GM12878 (cell line): ENCODE data around the gene PHF21B. TPM values are rescaled to one million over a fixed set of nuclear protein-coding genes. Genes with fewer than 3 reads are reported as not detected.

Source experiments
- ATAC-seq: fragments of 200-7000 bp; cut with Tn5 transposase; 3 replicates; pipeline ENCODE4 v1.9.1; 2020; ENCODE audit warnings: mild to moderate bottlenecking, moderate library complexity
- BruUV-seq: library from RNA; stranded (reverse); fragments of 400-500 nt; replicated peaks from 2 replicates; lab custom pipeline; 2021; lab: Mats Ljungman, UMichigan
- CTCF ChIA-PET: fragments of 300-600 bp; sonication (Branson Sonifier 250); formaldehyde crosslinking; extraction: SDS; loops from one replicate; lab custom pipeline; 2021; ENCODE audit warnings: inconsistent platforms; lab: Yijun Ruan, JAX
- POLR2A ChIA-PET: fragments of 350-600 bp; formaldehyde crosslinking; extraction: SDS; loops from one replicate; lab custom pipeline; 2021; ENCODE audit warnings: inconsistent platforms; lab: Charles Lee
- RAD21 ChIA-PET: fragments of 300-600 bp; sonication (Branson Sonifier 250); formaldehyde crosslinking; loops from one replicate; lab custom pipeline; 2023; ENCODE audit warnings: antibody characterized with exemption; ENCODE audit not compliant: unreplicated experiment; lab: Charles Lee
- SMC1A ChIA-PET: fragments of 300-600 bp; sonication (Branson Sonifier 250); formaldehyde crosslinking; loops from one replicate; lab custom pipeline; 2023; ENCODE audit not compliant: unreplicated experiment, uncharacterized antibody; lab: Charles Lee
- DNase-seq: peaks from one replicate; pipeline ENCODE4 v3.0.0-alpha.2; 2011; ENCODE audit warnings: low read depth, low spot score
- FAIRE-seq: peaks from 3 replicates; lab custom pipeline; 2011; peaks lifted over from hg19 to GRCh38; lab: Jason Lieb, UNC
- H2AFZ ChIP-seq: 2 replicates; pipeline ENCODE4 v1.6.0; 2011; ENCODE audit warnings: low read depth, low read length, control low read depth; ENCODE audit not compliant: control insufficient read depth
- H3K27ac ChIP-seq: 2 replicates; pipeline ENCODE4 v1.5.1; 2011; ENCODE audit warnings: control low read depth; ENCODE audit not compliant: control insufficient read depth, insufficient read depth
- H3K27me3 ChIP-seq, 2 experiments: replicated peaks in 1 of 2; 2 replicates each; pipeline versions ENCODE4 v1.6.0 to v1.6.1; 2011; ENCODE audit warnings: low read length in 1 of 2; ENCODE audit not compliant: control insufficient read depth in 2 of 2, insufficient read depth in 2 of 2
- H3K36me3 ChIP-seq, 2 experiments: 2 replicates each; pipeline ENCODE4 v1.5.1; 2011; ENCODE audit warnings: low read length in 1 of 2; ENCODE audit not compliant: control insufficient read depth in 2 of 2, insufficient read depth in 2 of 2
- H3K4me1 ChIP-seq: 2 replicates; pipeline ENCODE4 v1.6.1; 2011; ENCODE audit warnings: mild to moderate bottlenecking, low read length, moderate library complexity, mixed read lengths; ENCODE audit not compliant: control insufficient read depth, insufficient read depth
- H3K4me2 ChIP-seq: 2 replicates; pipeline ENCODE4 v1.6.0; 2011; ENCODE audit warnings: control low read depth; ENCODE audit not compliant: control insufficient read depth, insufficient read depth
- H3K4me3 ChIP-seq: fragments of 200-600 bp; sonication (generic); 2 replicates; pipeline ENCODE4 v1.5.1; 2016
- H3K79me2 ChIP-seq: 2 replicates; pipeline ENCODE4 v1.6.0; 2011; ENCODE audit warnings: low read length; ENCODE audit not compliant: control insufficient read depth, insufficient read depth
- H3K9ac ChIP-seq: 2 replicates; pipeline ENCODE4 v1.8.0; 2011; ENCODE audit warnings: low read length, control low read depth, mixed read lengths; ENCODE audit not compliant: control insufficient read depth, insufficient read depth
- H3K9me3 ChIP-seq: replicated peaks from 3 replicates; pipeline ENCODE4 v1.5.1; 2011; ENCODE audit warnings: mild to moderate bottlenecking, low read length; ENCODE audit not compliant: control insufficient read depth, insufficient read depth
- H4K20me1 ChIP-seq: 2 replicates; pipeline ENCODE4 v1.6.0; 2011; ENCODE audit not compliant: control insufficient read depth, insufficient read depth
- ATF7 ChIP-seq: fragments of 450-650 bp; IDR thresholded peaks from 2 replicates; pipeline ENCODE4 v1.6.1; 2016; ENCODE audit warnings: low read depth, mild to moderate bottlenecking
- BCL11A ChIP-seq: IDR thresholded peaks from 2 replicates; pipeline ENCODE4 v1.6.1; 2011; ENCODE audit warnings: low read depth, low read length
- CHD1 ChIP-seq: IDR thresholded peaks from 2 replicates; pipeline ENCODE4 v1.6.1; 2012; ENCODE audit warnings: low read depth, low read length, improper control_type of control experiment
- DPF2 ChIP-seq: fragments of 450-650 bp; IDR thresholded peaks from 2 replicates; pipeline ENCODE4 v1.6.1; 2017; ENCODE audit warnings: mild to moderate bottlenecking
- E4F1 ChIP-seq: fragments of 450-650 bp; IDR thresholded peaks from 2 replicates; pipeline ENCODE4 v1.6.1; 2018; ENCODE audit warnings: borderline replicate concordance, mild to moderate bottlenecking; ENCODE audit not compliant: partially characterized antibody
- FOXK2 ChIP-seq: fragments of 450-650 bp; IDR thresholded peaks from 2 replicates; pipeline ENCODE4 v1.6.1; 2017; ENCODE audit warnings: mild to moderate bottlenecking, moderate library complexity
- IKZF2 ChIP-seq, 2 experiments: fragments of 450-650 bp; IDR thresholded peaks; 2 replicates each; pipeline ENCODE4 v1.6.1; 2017; ENCODE audit warnings: mild to moderate bottlenecking in 2 of 2, moderate library complexity in 2 of 2
- IRF4 ChIP-seq: IDR thresholded peaks from 2 replicates; pipeline ENCODE4 v1.6.1; 2011; ENCODE audit warnings: low read depth, low read length
- NFIC ChIP-seq: IDR thresholded peaks from 2 replicates; pipeline ENCODE4 v1.6.1; 2012; ENCODE audit warnings: low read depth, mild to moderate bottlenecking, inconsistent platforms, low read length, moderate library complexity
- SMC3 ChIP-seq: IDR thresholded peaks from 2 replicates; pipeline ENCODE4 v1.6.1; 2011; ENCODE audit warnings: low read length, improper control_type of control experiment, borderline replicate concordance
- STAT3 ChIP-seq: IDR thresholded peaks from 2 replicates; pipeline ENCODE4 v1.6.1; 2011; ENCODE audit warnings: low read depth, low read length, improper control_type of control experiment
- SUPT20H ChIP-seq: IDR thresholded peaks from 2 replicates; pipeline ENCODE4 v1.6.1; 2011; ENCODE audit warnings: low read depth, mild to moderate bottlenecking, low read length, moderate library complexity, borderline replicate concordance; ENCODE audit not compliant: control insufficient read depth
- SUZ12 ChIP-seq: fragments of 200-600 bp; sonication (generic); IDR thresholded peaks from one replicate; pipeline ENCODE4 v1.6.1; 2018; ENCODE audit warnings: antibody characterized with exemption, mild to moderate bottlenecking; ENCODE audit not compliant: unreplicated experiment
- WRNIP1 ChIP-seq: IDR thresholded peaks from 2 replicates; pipeline ENCODE4 v1.6.1; 2011; ENCODE audit warnings: low read depth, low read length, improper control_type of control experiment, borderline replicate concordance
- ZBTB40 ChIP-seq: fragments of 450-650 bp; IDR thresholded peaks from 2 replicates; pipeline ENCODE4 v1.6.1; 2016; ENCODE audit warnings: mild to moderate bottlenecking, moderate library complexity, borderline replicate concordance
- ZNF217 ChIP-seq: fragments of 450-650 bp; IDR thresholded peaks from 2 replicates; pipeline ENCODE4 v1.6.1; 2017; ENCODE audit warnings: antibody characterized with exemption, mild to moderate bottlenecking
- WGBS: methylation state at CpG from one replicate; pipeline ENCODE4 v1.1.6; 2016; ENCODE audit warnings: low lambda C conversion rate; ENCODE audit not compliant: insufficient replicate concordance, insufficient coverage; ENCODE audit errors: missing lambda C conversion rate; 5-methylcytosine and 5-hydroxymethylcytosine counted together
- in situ Hi-C: fragments of 300-500 bp; cut with MboI; formaldehyde crosslinking; loops from 9 replicates; pipeline ENCODE4 v1.14.3; 2018; ENCODE audit warnings: mixed read lengths
- intact Hi-C: fragments of 100-400 bp; cut with micrococcal nuclease; formaldehyde crosslinking; loops from one replicate; pipeline ENCODE4 v1.14.2; 2022; ENCODE audit not compliant: unreplicated experiment
- polyA plus RNA-seq, 11 experiments: library from polyadenylated mRNA; depleted of rRNA in 4 of 11; unstranded in 6 of 11; stranded (reverse) in 5 of 11; fragments of >200 nt; fragmentation: Nextera tagmentation in 4 of 11; fragmentation: Illumina TruSeq in 1 of 11; extraction: Ambion mirVana in 4 of 11; extraction: Trizol in 1 of 11; gene quantifications; 1 replicate in 1 of 11; 2 replicates in 10 of 11; pipeline versions ENCODE4 v1.2.1 to v1.2.3, GENCODE V29; 2011 to 2016; ENCODE audit warnings: inconsistent platforms in 2 of 11, missing spikeins in 2 of 11, low read depth in 1 of 11
- total RNA-seq, 4 experiments: library from RNA; depleted of rRNA in 3 of 4; stranded (reverse); fragments of >200 nt in 3 of 4; fragmentation: Illumina TruSeq in 1 of 4; extraction: Trizol in 1 of 4; gene quantifications; 2 replicates each; pipeline versions ENCODE4 v1.2.1 to v1.2.3, GENCODE V29; 2013 to 2021
- TF ChIP-seq, protein P1 (sequence below): IDR thresholded peaks from 2 replicates; pipeline ENCODE4 v1.6.1; 2011; ENCODE audit warnings: mild to moderate bottlenecking, low read depth, low read length, moderate library complexity; ENCODE audit not compliant: insufficient replicate concordance
- TF ChIP-seq, protein P2 (sequence below): IDR thresholded peaks from 2 replicates; pipeline ENCODE4 v1.6.1; 2011; ENCODE audit warnings: borderline replicate concordance, low read depth, mild to moderate bottlenecking, moderate library complexity, mixed read lengths, low read length; ENCODE audit not compliant: insufficient read depth; ENCODE audit errors: extremely low read length

The PHF21B gene
- total and polyA plus RNA-seq, 10 of the 15 experiments (the other 5 are each of a cell fraction or from before 2014, with no cell fraction given): 0.03 to 0.35 TPM; not detected in 8

- BruUV-seq: no TSS peak
- ATAC-seq: no peak
Measured at GRCh38 chr22:45013138-45013537, 3.3 kb upstream of the PHF21B start.

More at GRCh38 chr22:45013138-45013537, 3.3 kb upstream of the PHF21B start:
- POLR2A ChIA-PET: no interaction called here
- H3K27me3 ChIP-seq: no peaks in the 10 kb centered on the region; a peak in 3 of 4 replicates
- no peaks in the 10 kb centered on the region for H3K4me1 ChIP-seq
- H3K4me3 ChIP-seq: no peak overlapping the region
- no peak overlapping the region for H3K9ac ChIP-seq
- H4K20me1 ChIP-seq: no peaks in the 10 kb centered on the region
- TF ChIP-seq ATF7 (no peak), IKZF2 (IDR thresholded peaks at IDR 0.05) (no peak), SUZ12 (no peak), SUPT20H (no peak), WRNIP1 (no peak), BCL11A (no peak), E4F1 (no peak), STAT3 (no peak), ZBTB40 (no peak), IRF4 (no peak), SMC3 (no peak), NFIC (no peak), CHD1 (no peak), DPF2 (no peak), FOXK2 (no peak), ZNF217 (no peak)
- TF ChIP-seq, protein P1, sequence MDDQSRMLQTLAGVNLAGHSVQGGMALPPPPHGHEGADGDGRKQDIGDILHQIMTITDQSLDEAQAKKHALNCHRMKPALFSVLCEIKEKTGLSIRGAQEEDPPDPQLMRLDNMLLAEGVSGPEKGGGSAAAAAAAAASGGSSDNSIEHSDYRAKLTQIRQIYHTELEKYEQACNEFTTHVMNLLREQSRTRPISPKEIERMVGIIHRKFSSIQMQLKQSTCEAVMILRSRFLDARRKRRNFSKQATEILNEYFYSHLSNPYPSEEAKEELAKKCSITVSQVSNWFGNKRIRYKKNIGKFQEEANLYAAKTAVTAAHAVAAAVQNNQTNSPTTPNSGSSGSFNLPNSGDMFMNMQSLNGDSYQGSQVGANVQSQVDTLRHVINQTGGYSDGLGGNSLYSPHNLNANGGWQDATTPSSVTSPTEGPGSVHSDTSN: no peak
- TF ChIP-seq, protein P2, sequence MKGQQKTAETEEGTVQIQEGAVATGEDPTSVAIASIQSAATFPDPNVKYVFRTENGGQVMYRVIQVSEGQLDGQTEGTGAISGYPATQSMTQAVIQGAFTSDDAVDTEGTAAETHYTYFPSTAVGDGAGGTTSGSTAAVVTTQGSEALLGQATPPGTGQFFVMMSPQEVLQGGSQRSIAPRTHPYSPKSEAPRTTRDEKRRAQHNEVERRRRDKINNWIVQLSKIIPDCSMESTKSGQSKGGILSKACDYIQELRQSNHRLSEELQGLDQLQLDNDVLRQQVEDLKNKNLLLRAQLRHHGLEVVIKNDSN: no peak
- 43% methylated on average over 5 of the region's 5 CpGs for WGBS
- CTCF ChIA-PET: no interaction called here
- RAD21 ChIA-PET: no interaction called here
- no peaks in the 10 kb centered on the region for H3K79me2 ChIP-seq
- SMC1A ChIA-PET: no interaction called here
- intact Hi-C loops (no loop called here), in situ Hi-C loops (no loop called here)
- DNase-seq: no peak
- H3K36me3 ChIP-seq: no peaks in the 10 kb centered on the region
- H3K9me3 ChIP-seq: no peaks in the 10 kb centered on the region
- H2AFZ ChIP-seq: no peak overlapping the region
- H3K27ac ChIP-seq: no peak overlapping the region
- FAIRE-seq: no peak
- H3K4me2 ChIP-seq: no peak overlapping the region
